Skeletal muscle satellite cell (primary cell): Measurements from ENCODE around the gene DCBLD1.

Experiments used
- H3K27me3 ChIP-seq: 2 replicates; pipeline ENCODE4 v1.7.0; 2013; ENCODE audit warnings: low read length; ENCODE audit not compliant: control insufficient read depth, insufficient read depth
- H3K36me3 ChIP-seq: 2 replicates; pipeline ENCODE4 v1.7.0; 2013; ENCODE audit warnings: mild to moderate bottlenecking, control low read depth, low read length; ENCODE audit not compliant: insufficient read depth
- H3K4me1 ChIP-seq: 2 replicates; pipeline ENCODE4 v1.7.0; 2013; ENCODE audit warnings: low read length; ENCODE audit not compliant: control insufficient read depth, insufficient read depth
- H3K4me2 ChIP-seq: 2 replicates; pipeline ENCODE4 v1.7.0; 2013; ENCODE audit warnings: mild to moderate bottlenecking, low read length
- H3K4me3 ChIP-seq: 2 replicates; pipeline ENCODE4 v1.7.0; 2013; ENCODE audit warnings: low read length
- H3K9ac ChIP-seq: 2 replicates; pipeline ENCODE4 v1.7.0; 2013; ENCODE audit warnings: mild to moderate bottlenecking, low read depth, low read length, moderate library complexity
- H3K9me3 ChIP-seq: replicated peaks from 2 replicates; pipeline ENCODE4 v1.7.0; 2013; ENCODE audit warnings: mild to moderate bottlenecking, control low read depth, low read length

Gene DCBLD1

DNA sequence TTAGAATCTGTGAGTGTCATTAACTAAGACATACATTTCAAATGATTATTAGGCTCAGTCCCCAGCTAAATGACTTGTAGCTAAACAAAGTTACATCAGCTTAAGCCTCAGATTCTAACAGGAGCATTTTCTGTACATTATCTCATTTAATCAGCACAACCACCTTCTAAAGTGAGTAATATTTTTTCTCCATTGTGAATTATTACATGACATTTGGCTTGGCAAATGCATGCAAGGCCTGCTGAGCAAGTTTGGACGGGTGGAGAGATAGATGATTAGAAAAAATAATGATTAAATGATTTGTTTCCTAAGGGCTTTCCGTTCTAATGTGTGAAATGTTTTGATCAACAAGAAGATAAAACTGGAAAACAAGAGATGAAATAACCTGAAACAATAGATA is 20.7 kb downstream of the DCBLD1 start:
- H3K9me3 ChIP-seq = no peaks in the 10 kb centered on the region

GRCh38 chr6:117504478-117505144 is 22.1 kb downstream of the DCBLD1 start:
- Histone ChIP-seq H3K36me3 (peaks cover 54% of the 10 kb centered on the region), H3K9ac (no peak overlapping the region), H3K9me3 (no peaks in the 10 kb centered on the region), H3K4me3 (no peak overlapping the region), H3K4me2 (no peak overlapping the region), H3K27me3 (no peaks in the 10 kb centered on the region), H3K4me1 (peaks cover 42% of the 10 kb centered on the region)

More for the DNA sequence above, 20.7 kb downstream of the DCBLD1 start:
- peaks cover 46% of the 10 kb centered on the region for H3K36me3 ChIP-seq
- H3K4me2 ChIP-seq = no peak overlapping the region
- H3K4me1 ChIP-seq = peaks cover 53% of the 10 kb centered on the region
- no peak overlapping the region for H3K9ac ChIP-seq
- H3K4me3 ChIP-seq = no peak overlapping the region
- no peaks in the 10 kb centered on the region for H3K27me3 ChIP-seq

DNA sequence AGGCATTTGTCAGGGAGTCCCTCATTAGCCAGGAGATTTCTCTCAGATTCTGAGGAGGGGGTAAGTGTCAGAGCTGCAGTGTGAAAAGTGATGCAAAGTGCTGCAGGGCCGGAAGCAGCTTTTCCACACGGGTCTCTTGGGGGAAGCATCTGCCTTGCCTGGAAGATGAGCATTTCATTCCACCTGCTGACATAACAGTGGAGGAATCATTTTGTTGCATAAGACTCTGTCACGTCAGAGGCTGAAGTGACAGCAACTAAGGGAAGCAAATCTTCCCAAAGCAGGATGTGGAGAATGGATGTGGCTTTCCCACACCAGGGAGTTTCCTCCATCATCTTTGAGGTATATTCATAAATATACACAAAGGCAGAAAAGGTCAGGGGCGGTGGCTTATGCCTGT is 22.8 kb downstream of the DCBLD1 start:
- Histone ChIP-seq H3K27me3 (no peaks in the 10 kb centered on the region), H3K4me1 (peaks cover 41% of the 10 kb centered on the region), H3K9ac (no peak overlapping the region), H3K9me3 (no peaks in the 10 kb centered on the region), H3K4me3 (no peak overlapping the region), H3K36me3 (peaks cover 59% of the 10 kb centered on the region), H3K4me2 (no peak overlapping the region)

- H3K9ac ChIP-seq = no peak overlapping the region
- H3K27me3 ChIP-seq = no peaks in the 10 kb centered on the region
- peak overlapping the region; percentile 15 for H3K4me2 ChIP-seq
- H3K36me3 ChIP-seq = peaks cover 61% of the 10 kb centered on the region
- peaks cover 43% of the 10 kb centered on the region for H3K4me1 ChIP-seq
- no peaks in the 10 kb centered on the region for H3K9me3 ChIP-seq
- peak overlapping the region; percentile 12 for H3K4me3 ChIP-seq
Measured at GRCh38 chr6:117506180-117506835, 23.8 kb downstream of the DCBLD1 start.

DNA sequence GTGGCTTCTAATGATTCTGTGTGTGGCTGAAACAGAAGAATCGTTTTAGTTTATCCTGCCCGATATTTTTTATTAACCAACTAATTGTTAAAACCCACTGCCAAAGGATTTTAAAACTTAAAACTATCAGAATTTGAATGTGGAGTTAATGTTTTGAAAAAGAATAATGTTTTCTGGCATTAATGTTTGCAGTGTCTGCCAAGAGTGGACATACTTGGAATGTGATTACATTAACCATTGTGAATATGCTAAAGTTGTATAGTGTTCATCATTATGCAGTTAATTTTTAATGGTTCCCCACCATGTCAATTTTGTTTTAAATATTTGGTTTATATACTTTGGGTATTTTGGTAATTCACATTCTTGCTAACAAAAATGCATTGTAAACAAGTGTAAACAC is 24.4 kb downstream of the DCBLD1 start:
- peaks cover 64% of the 10 kb centered on the region for H3K36me3 ChIP-seq
- no peaks in the 10 kb centered on the region for H3K27me3 ChIP-seq
- H3K9me3 ChIP-seq = no peaks in the 10 kb centered on the region
- no peak overlapping the region for H3K9ac ChIP-seq
- H3K4me2 ChIP-seq = peak overlapping the region; percentile 15
- H3K4me1 ChIP-seq = peaks cover 44% of the 10 kb centered on the region
- peak overlapping the region; percentile 12 for H3K4me3 ChIP-seq

DNA sequence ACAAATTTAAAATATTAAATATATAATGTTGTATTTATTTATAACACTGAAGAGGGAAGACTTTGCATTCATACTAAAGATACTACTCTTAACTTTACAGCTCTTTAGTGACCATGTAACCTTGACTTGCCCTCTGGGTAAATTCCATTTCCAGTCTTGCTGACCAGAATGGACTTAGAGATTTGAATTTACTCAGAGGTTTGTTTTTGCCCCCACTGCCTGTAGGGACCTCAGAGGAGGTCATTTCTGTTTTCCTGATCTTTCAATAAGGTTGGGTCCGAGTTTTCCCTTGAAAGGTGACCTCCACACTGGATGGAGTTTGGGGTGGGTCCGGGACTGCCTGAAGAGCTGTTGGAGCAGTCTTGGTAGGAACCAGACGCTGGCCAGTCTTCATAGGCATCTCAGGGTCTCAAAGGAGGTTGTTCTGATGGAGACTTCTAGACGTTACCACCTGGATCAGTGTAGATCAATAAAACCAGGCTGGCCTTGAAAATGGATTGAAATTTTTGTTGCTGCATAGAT is 26.0 kb downstream of the DCBLD1 start:
- H3K4me3 ChIP-seq = no peak overlapping the region
- H3K27me3 ChIP-seq = no peaks in the 10 kb centered on the region
- H3K36me3 ChIP-seq = peaks cover 69% of the 10 kb centered on the region
- H3K4me2 ChIP-seq = no peak overlapping the region
- H3K4me1 ChIP-seq = peaks cover 39% of the 10 kb centered on the region
- no peak overlapping the region for H3K9ac ChIP-seq
- H3K9me3 ChIP-seq = no peaks in the 10 kb centered on the region

- peaks cover 42% of the 10 kb centered on the region for H3K4me1 ChIP-seq
- no peak overlapping the region for H3K9ac ChIP-seq
- H3K4me2 ChIP-seq = no peak overlapping the region
- H3K9me3 ChIP-seq = no peaks in the 10 kb centered on the region
- peaks cover 64% of the 10 kb centered on the region for H3K36me3 ChIP-seq
- H3K4me3 ChIP-seq = no peak overlapping the region
- no peaks in the 10 kb centered on the region for H3K27me3 ChIP-seq
Measured at GRCh38 chr6:117509021-117509420, 26.5 kb downstream of the DCBLD1 start.

- Histone ChIP-seq H3K9me3 (no peaks in the 10 kb centered on the region), H3K36me3 (peaks cover 40% of the 10 kb centered on the region), H3K4me1 (peaks cover 29% of the 10 kb centered on the region), H3K27me3 (no peaks in the 10 kb centered on the region), H3K9ac (no peak overlapping the region), H3K4me2 (no peak overlapping the region), H3K4me3 (no peak overlapping the region)
Measured at GRCh38 chr6:117512056-117512828, 29.8 kb downstream of the DCBLD1 start.

DNA sequence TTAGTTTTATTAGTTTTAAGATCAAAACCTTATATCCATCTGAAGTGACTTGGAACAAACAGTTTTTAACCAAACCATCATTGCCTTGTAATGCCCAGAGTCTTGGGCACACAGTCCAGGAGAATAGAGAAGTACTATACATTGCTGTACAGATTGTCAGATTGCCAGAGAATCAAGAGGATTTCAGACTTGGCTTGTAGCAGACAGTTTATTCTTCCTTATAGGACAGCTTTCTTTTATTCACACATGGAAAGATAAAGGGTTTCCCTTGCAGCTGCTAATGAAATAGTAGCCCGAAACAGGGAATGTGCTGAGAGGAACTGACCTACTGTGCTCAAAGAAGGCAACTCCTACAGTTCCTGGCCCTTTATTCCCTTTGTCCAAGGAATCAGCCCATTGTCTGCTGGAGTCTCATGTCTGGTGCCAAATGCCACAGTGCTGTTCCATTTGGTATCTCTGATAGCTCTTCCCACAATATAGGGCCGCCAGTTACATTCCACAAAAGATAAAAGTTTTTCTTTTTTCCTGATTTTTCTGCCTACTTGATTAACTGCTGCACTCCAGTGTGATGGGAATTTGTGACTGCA is 30.6 kb downstream of the DCBLD1 start:
- Histone ChIP-seq H3K9me3 (no peaks in the 10 kb centered on the region), H3K27me3 (no peaks in the 10 kb centered on the region), H3K4me3 (no peak overlapping the region), H3K9ac (no peak overlapping the region), H3K4me2 (no peak overlapping the region), H3K4me1 (peaks cover 22% of the 10 kb centered on the region), H3K36me3 (peaks cover 36% of the 10 kb centered on the region)

DNA sequence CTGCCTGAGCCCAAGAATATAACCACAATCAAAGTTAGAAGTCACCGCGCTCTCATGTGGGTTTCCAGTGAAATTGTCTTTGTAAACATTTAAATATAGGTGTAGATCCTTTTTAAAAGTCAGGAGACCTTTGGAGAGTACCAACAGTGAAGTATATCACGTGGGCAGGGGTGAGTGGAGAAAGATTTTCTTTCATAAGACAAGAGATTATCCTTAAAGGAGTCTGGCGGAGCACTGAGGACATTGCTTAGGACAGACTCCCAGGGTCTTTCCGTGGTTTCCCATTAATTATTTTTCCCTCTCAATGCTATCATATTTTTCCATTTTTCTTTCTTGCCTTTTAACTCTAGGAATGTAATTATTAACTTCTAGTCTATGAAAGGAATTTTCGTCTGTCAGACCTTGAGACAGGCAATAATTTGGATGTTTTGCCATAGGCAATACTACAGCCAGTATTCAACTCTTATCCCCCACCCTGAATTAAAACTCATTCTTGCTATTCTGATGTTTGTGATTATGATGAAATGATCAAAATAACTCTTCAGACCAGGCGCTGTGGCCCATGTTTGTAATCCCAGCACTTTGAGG is 31.4 kb downstream of the DCBLD1 start:
- H3K4me2 ChIP-seq = no peak overlapping the region
- no peaks in the 10 kb centered on the region for H3K27me3 ChIP-seq
- H3K9me3 ChIP-seq = no peaks in the 10 kb centered on the region
- H3K4me3 ChIP-seq = no peak overlapping the region
- no peak overlapping the region for H3K9ac ChIP-seq
- peaks cover 30% of the 10 kb centered on the region for H3K36me3 ChIP-seq
- H3K4me1 ChIP-seq = peaks cover 22% of the 10 kb centered on the region

- Histone ChIP-seq H3K9me3 (no peaks in the 10 kb centered on the region), H3K4me2 (no peak overlapping the region), H3K4me1 (peaks cover 22% of the 10 kb centered on the region), H3K9ac (no peak overlapping the region), H3K4me3 (no peak overlapping the region), H3K36me3 (peaks cover 29% of the 10 kb centered on the region), H3K27me3 (no peaks in the 10 kb centered on the region)
Measured at GRCh38 chr6:117514655-117515054, 32.2 kb downstream of the DCBLD1 start.
